ENCODE results near the gene GPHA2.

Gene GPHA2

GRCh38 chr11:64906314-64906635 is 29.4 kb downstream of the GPHA2 start:
- no peaks in the 10 kb centered on the region for H3K27me3 ChIP-seq (replicated peaks; ENCODE audit: control insufficient read depth, insufficient read depth, low read length)
- H3K4me1 ChIP-seq (ENCODE audit: control insufficient read depth, insufficient read depth, low read length) = no peaks in the 10 kb centered on the region
- DNase-seq (ENCODE audit: low read depth) = no peak
- peaks cover 70% of the 10 kb centered on the region for H3K36me3 ChIP-seq (ENCODE audit: control insufficient read depth, insufficient read depth, low read length, severe bottlenecking)
- H3K9me3 ChIP-seq (ENCODE audit: control insufficient read depth, low read length) = no peaks in the 10 kb centered on the region
- H3K4me3 ChIP-seq (ENCODE audit: low read length) = no peak overlapping the region
- no peak overlapping the region for H3K9ac ChIP-seq (ENCODE audit: low read length)

- Histone ChIP-seq H3K9ac (ENCODE audit: low read length) (no peak overlapping the region), H3K27me3 (replicated peaks; ENCODE audit: control insufficient read depth, insufficient read depth, low read length) (no peaks in the 10 kb centered on the region), H3K4me3 (ENCODE audit: low read length) (no peak overlapping the region), H3K9me3 (ENCODE audit: control insufficient read depth, low read length) (no peaks in the 10 kb centered on the region), H3K4me1 (ENCODE audit: control insufficient read depth, insufficient read depth, low read length) (no peaks in the 10 kb centered on the region), H3K36me3 (ENCODE audit: control insufficient read depth, insufficient read depth, low read length, severe bottlenecking) (peaks cover 70% of the 10 kb centered on the region)
- no peak for DNase-seq (ENCODE audit: low read depth)
Measured at GRCh38 chr11:64905516-64906313, 30.0 kb downstream of the GPHA2 start.

GRCh38 chr11:64903291-64903833 is 32.3 kb downstream of the GPHA2 start:
- Histone ChIP-seq H3K4me1 (ENCODE audit: control insufficient read depth, insufficient read depth, low read length) (no peaks in the 10 kb centered on the region), H3K36me3 (ENCODE audit: control insufficient read depth, insufficient read depth, low read length, severe bottlenecking) (peaks cover 73% of the 10 kb centered on the region), H3K27me3 (replicated peaks; ENCODE audit: control insufficient read depth, insufficient read depth, low read length) (no peaks in the 10 kb centered on the region), H3K9me3 (ENCODE audit: control insufficient read depth, low read length) (no peaks in the 10 kb centered on the region), H3K4me3 (ENCODE audit: low read length) (no peak overlapping the region), H3K9ac (ENCODE audit: low read length) (no peak overlapping the region)
- DNase-seq (ENCODE audit: low read depth) = no peak

- Histone ChIP-seq H3K9ac (ENCODE audit: low read length) (no peak overlapping the region), H3K27me3 (replicated peaks; ENCODE audit: control insufficient read depth, insufficient read depth, low read length) (no peaks in the 10 kb centered on the region), H3K9me3 (ENCODE audit: control insufficient read depth, low read length) (no peaks in the 10 kb centered on the region), H3K4me3 (ENCODE audit: low read length) (no peak overlapping the region), H3K36me3 (ENCODE audit: control insufficient read depth, insufficient read depth, low read length, severe bottlenecking) (peaks cover 76% of the 10 kb centered on the region), H3K4me1 (ENCODE audit: control insufficient read depth, insufficient read depth, low read length) (no peaks in the 10 kb centered on the region)
- no peak for DNase-seq (ENCODE audit: low read depth)
Measured at GRCh38 chr11:64902102-64902900, 33.4 kb downstream of the GPHA2 start.

GRCh38 chr11:64900774-64901173 is 34.9 kb downstream of the GPHA2 start:
- no peak overlapping the region for H3K4me3 ChIP-seq (ENCODE audit: low read length)
- no peak for DNase-seq (ENCODE audit: low read depth)
- peaks cover 70% of the 10 kb centered on the region for H3K36me3 ChIP-seq (ENCODE audit: control insufficient read depth, insufficient read depth, low read length, severe bottlenecking)
- no peaks in the 10 kb centered on the region for H3K27me3 ChIP-seq (replicated peaks; ENCODE audit: control insufficient read depth, insufficient read depth, low read length)
- no peaks in the 10 kb centered on the region for H3K4me1 ChIP-seq (ENCODE audit: control insufficient read depth, insufficient read depth, low read length)
- H3K9ac ChIP-seq (ENCODE audit: low read length) = no peak overlapping the region
- H3K9me3 ChIP-seq (ENCODE audit: control insufficient read depth, low read length) = no peaks in the 10 kb centered on the region

- Histone ChIP-seq H3K9ac (ENCODE audit: low read length) (no peak overlapping the region), H3K4me1 (ENCODE audit: control insufficient read depth, insufficient read depth, low read length) (no peaks in the 10 kb centered on the region), H3K36me3 (ENCODE audit: control insufficient read depth, insufficient read depth, low read length, severe bottlenecking) (peaks cover 67% of the 10 kb centered on the region), H3K27me3 (replicated peaks; ENCODE audit: control insufficient read depth, insufficient read depth, low read length) (no peaks in the 10 kb centered on the region), H3K4me3 (ENCODE audit: low read length) (no peak overlapping the region), H3K9me3 (ENCODE audit: control insufficient read depth, low read length) (no peaks in the 10 kb centered on the region)
- no peak for DNase-seq (ENCODE audit: low read depth)
Measured at GRCh38 chr11:64900263-64900678, 35.4 kb downstream of the GPHA2 start.

GRCh38 chr11:64898541-64898940 is 37.2 kb downstream of the GPHA2 start:
- no peaks in the 10 kb centered on the region for H3K4me1 ChIP-seq (ENCODE audit: control insufficient read depth, insufficient read depth, low read length)
- H3K9me3 ChIP-seq (ENCODE audit: control insufficient read depth, low read length) = no peaks in the 10 kb centered on the region
- no peak for DNase-seq (ENCODE audit: low read depth)
- H3K27me3 ChIP-seq (replicated peaks; ENCODE audit: control insufficient read depth, insufficient read depth, low read length) = no peaks in the 10 kb centered on the region
- no peak overlapping the region for H3K4me3 ChIP-seq (ENCODE audit: low read length)
- H3K36me3 ChIP-seq (ENCODE audit: control insufficient read depth, insufficient read depth, low read length, severe bottlenecking) = peaks cover 59% of the 10 kb centered on the region
- H3K9ac ChIP-seq (ENCODE audit: low read length) = no peak overlapping the region

DNA sequence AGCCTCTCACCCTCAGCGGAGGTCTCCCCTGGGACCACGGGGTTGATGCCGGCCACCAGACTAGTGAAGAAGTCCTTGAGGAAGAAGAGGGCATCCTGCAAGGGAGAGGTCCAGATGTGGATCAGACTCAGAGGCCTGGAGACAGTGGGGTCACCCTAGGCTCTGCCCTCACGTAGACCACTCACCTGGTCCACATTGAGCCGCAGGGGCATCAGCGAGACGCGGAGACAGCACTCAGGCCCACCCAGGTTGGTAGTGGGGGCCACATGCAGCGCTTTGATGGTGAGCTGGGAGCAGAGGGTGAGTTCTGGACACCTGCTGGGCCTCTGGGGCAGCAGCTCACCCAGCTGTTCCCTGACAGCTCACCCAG is 37.6 kb downstream of the GPHA2 start:
- Histone ChIP-seq H3K9ac (ENCODE audit: low read length) (no peak overlapping the region), H3K36me3 (ENCODE audit: control insufficient read depth, insufficient read depth, low read length, severe bottlenecking) (peaks cover 55% of the 10 kb centered on the region), H3K27me3 (replicated peaks; ENCODE audit: control insufficient read depth, insufficient read depth, low read length) (no peaks in the 10 kb centered on the region), H3K4me3 (ENCODE audit: low read length) (no peak overlapping the region), H3K4me1 (ENCODE audit: control insufficient read depth, insufficient read depth, low read length) (no peaks in the 10 kb centered on the region), H3K9me3 (ENCODE audit: control insufficient read depth, low read length) (no peaks in the 10 kb centered on the region)
- DNase-seq (ENCODE audit: low read depth) = no peak

- Histone ChIP-seq H3K4me3 (ENCODE audit: low read length) (no peak overlapping the region), H3K27me3 (replicated peaks; ENCODE audit: control insufficient read depth, insufficient read depth, low read length) (no peaks in the 10 kb centered on the region), H3K4me1 (ENCODE audit: control insufficient read depth, insufficient read depth, low read length) (no peaks in the 10 kb centered on the region), H3K36me3 (ENCODE audit: control insufficient read depth, insufficient read depth, low read length, severe bottlenecking) (peaks cover 52% of the 10 kb centered on the region), H3K9ac (ENCODE audit: low read length) (no peak overlapping the region), H3K9me3 (ENCODE audit: control insufficient read depth, low read length) (no peaks in the 10 kb centered on the region)
- no peak for DNase-seq (ENCODE audit: low read depth)
Measured at GRCh38 chr11:64897381-64898075, 38.2 kb downstream of the GPHA2 start.

DNA sequence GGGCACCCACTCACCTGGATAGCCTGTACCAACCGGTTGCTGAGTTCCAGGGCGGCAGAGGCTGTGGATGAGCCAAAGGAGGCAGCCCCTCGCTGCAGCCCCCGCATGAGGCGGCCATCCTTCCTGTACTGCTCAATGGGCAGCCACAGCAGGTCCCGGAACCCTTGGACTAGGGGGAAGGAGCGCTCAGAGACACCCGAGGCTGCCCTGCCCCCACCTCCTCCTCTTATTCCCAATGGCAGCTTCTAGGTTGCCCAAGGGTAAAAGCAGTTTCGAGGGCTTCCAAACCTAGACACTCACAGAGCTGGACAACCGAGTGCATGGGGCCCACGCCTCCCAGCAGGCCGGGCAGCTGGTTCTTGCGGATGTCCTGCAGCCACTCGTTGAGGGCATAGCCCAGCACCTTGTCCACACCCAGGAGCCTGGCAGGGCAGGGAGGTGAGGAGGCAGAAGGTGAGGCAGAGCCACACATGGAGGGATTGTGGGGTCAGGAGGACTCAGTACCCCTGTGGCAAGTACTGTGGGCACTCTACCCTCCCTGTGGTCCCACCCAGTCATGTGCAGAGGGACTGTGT is 39.2 kb downstream of the GPHA2 start:
- Histone ChIP-seq H3K9ac (ENCODE audit: low read length) (no peak overlapping the region), H3K9me3 (ENCODE audit: control insufficient read depth, low read length) (no peaks in the 10 kb centered on the region), H3K27me3 (replicated peaks; ENCODE audit: control insufficient read depth, insufficient read depth, low read length) (no peaks in the 10 kb centered on the region), H3K36me3 (ENCODE audit: control insufficient read depth, insufficient read depth, low read length, severe bottlenecking) (peaks cover 45% of the 10 kb centered on the region), H3K4me1 (ENCODE audit: control insufficient read depth, insufficient read depth, low read length) (no peaks in the 10 kb centered on the region), H3K4me3 (ENCODE audit: low read length) (no peak overlapping the region)
- DNase-seq (ENCODE audit: low read depth) = no peak

Measured in adipocyte (in vitro differentiated cells).